Trophoblast cell (in vitro differentiated cells and primary cell): ENCODE measurements around the gene HLTF.

Source experiments
- DNase-seq, 2 donors: peaks; one replicate each; pipeline ENCODE4 v3.0.0-alpha.2; 2016
- H2AFZ ChIP-seq: 2 replicates; pipeline ENCODE4 v1.6.1; 2013; ENCODE audit warnings: low read length, moderate library complexity, mild to moderate bottlenecking; ENCODE audit not compliant: insufficient read depth, poor library complexity
- H2AK5ac ChIP-seq: 2 replicates; pipeline ENCODE4 v1.6.1; 2013; ENCODE audit warnings: mild to moderate bottlenecking, low read length
- H2BK120ac ChIP-seq: 2 replicates; pipeline ENCODE4 v1.6.1; 2013; ENCODE audit warnings: low read length, mild to moderate bottlenecking, moderate library complexity; ENCODE audit not compliant: insufficient read depth, poor library complexity
- H2BK12ac ChIP-seq: 2 replicates; pipeline ENCODE4 v1.6.1; 2013; ENCODE audit warnings: mild to moderate bottlenecking, low read length, moderate library complexity
- H2BK5ac ChIP-seq: 2 replicates; pipeline ENCODE4 v1.6.1; 2013; ENCODE audit warnings: low read length, low read depth, moderate library complexity, mild to moderate bottlenecking; ENCODE audit not compliant: poor library complexity
- H3K14ac ChIP-seq: 2 replicates; pipeline ENCODE4 v1.6.1; 2013; ENCODE audit warnings: mild to moderate bottlenecking, low read length
- H3K18ac ChIP-seq: 2 replicates; pipeline ENCODE4 v1.6.1; 2013; ENCODE audit warnings: mild to moderate bottlenecking, low read length
- H3K23ac ChIP-seq: 2 replicates; pipeline ENCODE4 v1.6.1; 2013; ENCODE audit warnings: low read length
- H3K27ac ChIP-seq: 2 replicates; pipeline ENCODE4 v1.5.1; 2013; ENCODE audit warnings: low read depth, mild to moderate bottlenecking, inconsistent platforms, low read length, moderate library complexity
- H3K27me3 ChIP-seq: 2 replicates; pipeline ENCODE4 v1.6.1; 2013; ENCODE audit warnings: inconsistent platforms, mild to moderate bottlenecking, low read length, moderate library complexity; ENCODE audit not compliant: insufficient read depth
- H3K36me3 ChIP-seq, 2 experiments: 1 replicate in 1 of 2; 2 replicates in 1 of 2; pipeline ENCODE4 v1.6.1; 2013; ENCODE audit warnings: low read length in 2 of 2, mild to moderate bottlenecking in 2 of 2, moderate library complexity in 1 of 2; ENCODE audit not compliant: insufficient read depth in 2 of 2, control insufficient read depth in 1 of 2
- H3K4ac ChIP-seq: 2 replicates; pipeline ENCODE4 v1.6.1; 2013; ENCODE audit warnings: low read depth, mild to moderate bottlenecking, low read length, moderate library complexity
- H3K4me1 ChIP-seq, 2 experiments: 1 replicate in 1 of 2; 2 replicates in 1 of 2; pipeline ENCODE4 v1.6.1; 2013; ENCODE audit warnings: low read length in 2 of 2, mild to moderate bottlenecking in 2 of 2, moderate library complexity in 1 of 2; ENCODE audit not compliant: insufficient read depth in 2 of 2, control insufficient read depth in 1 of 2
- H3K4me2 ChIP-seq: 2 replicates; pipeline ENCODE4 v1.6.1; 2013; ENCODE audit warnings: inconsistent platforms, mild to moderate bottlenecking, low read length, moderate library complexity
- H3K4me3 ChIP-seq: 2 replicates; pipeline ENCODE4 v1.5.1; 2013; ENCODE audit warnings: mild to moderate bottlenecking, low read depth, low read length, inconsistent platforms
- H3K79me1 ChIP-seq: one replicate; pipeline ENCODE4 v1.6.1; 2013; ENCODE audit warnings: low read length
- H3K79me2 ChIP-seq: 2 replicates; pipeline ENCODE4 v1.6.1; 2013; ENCODE audit warnings: low read length, mild to moderate bottlenecking; ENCODE audit not compliant: control insufficient read depth, insufficient read depth, poor library complexity
- H3K9ac ChIP-seq: 2 replicates; pipeline ENCODE4 v1.6.1; 2013; ENCODE audit warnings: mild to moderate bottlenecking, low read length
- H3K9me3 ChIP-seq: 2 replicates; pipeline ENCODE4 v1.6.1; 2013; ENCODE audit warnings: low read depth, mild to moderate bottlenecking, control low read depth, inconsistent platforms, low read length; ENCODE audit not compliant: insufficient read depth
- H4K12ac ChIP-seq: 2 replicates; pipeline ENCODE4 v1.6.1; 2013; ENCODE audit warnings: low read depth, mild to moderate bottlenecking, low read length, moderate library complexity
- H4K8ac ChIP-seq: 2 replicates; pipeline ENCODE4 v1.6.1; 2013; ENCODE audit warnings: low read depth, mild to moderate bottlenecking, low read length, moderate library complexity
- H4K91ac ChIP-seq: one replicate; pipeline ENCODE4 v1.6.1; 2013; ENCODE audit warnings: low read depth, mild to moderate bottlenecking, low read length, moderate library complexity
- WGBS: extraction: QIAGEN DNeasy Blood & Tissue Kit; methylation state at CpG from one replicate; pipeline ENCODE4 v1.1.7; 2013; ENCODE audit warnings: missing lambda C conversion rate; ENCODE audit not compliant: insufficient read length, insufficient coverage; ENCODE audit errors: extremely low coverage; 5-methylcytosine and 5-hydroxymethylcytosine counted together

HLTF gene

DNA sequence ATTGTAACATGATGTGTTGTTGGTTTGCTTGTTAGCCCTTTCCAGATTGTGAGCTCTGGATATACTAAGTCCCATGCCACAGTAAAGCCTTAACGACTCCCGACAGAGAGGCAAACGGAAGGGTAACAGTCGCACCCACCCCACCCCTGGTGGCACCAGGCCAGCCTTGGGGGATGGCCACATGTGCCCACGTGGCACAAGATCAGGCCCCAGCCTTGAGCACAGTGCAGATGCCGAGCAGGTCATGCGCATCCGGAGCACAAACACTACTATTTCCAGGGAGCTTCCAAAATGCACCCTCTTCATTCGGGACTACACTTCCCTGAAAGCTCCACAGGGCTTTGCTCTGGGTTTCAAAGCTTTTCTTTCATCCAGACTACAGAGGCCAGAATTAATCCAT, 32.4 kb upstream of the HLTF start:
- Histone ChIP-seq H2BK5ac (no peak overlapping the region), H3K27me3 (no peaks in the 10 kb centered on the region), H3K27ac (no peak overlapping the region), H3K9me3 (no peaks in the 10 kb centered on the region), H3K4me3 (no peak overlapping the region), H3K4ac (no peak overlapping the region), H3K14ac (no peak overlapping the region), H4K12ac (no peak overlapping the region), H4K91ac (no peak overlapping the region), H3K23ac (no peak overlapping the region), H2BK120ac (no peak overlapping the region), H3K18ac (no peak overlapping the region), H3K36me3 (no peaks in the 10 kb centered on the region), H3K4me2 (no peak overlapping the region), H3K4me1 (peaks cover 0 to 3% of the 10 kb centered on the region in 2 experiments), H2AFZ (no peak overlapping the region), H3K79me2 (no peaks in the 10 kb centered on the region), H2AK5ac (no peak overlapping the region), H3K9ac (peak overlapping the region; percentile 34), H3K79me1 (no peaks in the 10 kb centered on the region), H4K8ac (no peak overlapping the region), H2BK12ac (no peak overlapping the region)
- no peak for DNase-seq
- WGBS, result no CpG with 5 or more reads among the region's 9 CpGs

DNA sequence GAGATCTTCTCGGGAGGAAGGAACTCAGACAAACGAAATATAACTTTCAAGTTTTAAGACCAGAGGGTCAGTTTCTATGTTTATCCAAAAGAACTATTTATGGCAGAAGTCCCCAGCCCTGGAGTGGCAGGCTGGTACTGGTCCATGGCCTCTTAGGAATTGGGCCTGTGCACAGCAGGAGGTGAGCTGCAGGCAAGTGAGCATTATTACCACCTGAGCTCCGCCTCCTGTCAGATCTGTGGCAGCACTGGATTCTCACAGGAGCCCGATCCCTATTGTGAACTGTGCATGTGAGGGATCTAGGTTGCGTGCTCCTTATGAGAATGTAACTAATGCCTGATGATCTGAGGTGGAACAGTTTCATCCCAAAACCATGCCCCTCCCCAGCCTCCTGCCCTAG, 28.8 kb upstream of the HLTF start:
- Histone ChIP-seq H3K9ac (no peak overlapping the region), H3K27me3 (no peaks in the 10 kb centered on the region), H2AFZ (no peak overlapping the region), H3K36me3 (no peaks in the 10 kb centered on the region), H3K4me1 (peaks cover 0 to 3% of the 10 kb centered on the region in 2 experiments), H3K4me3 (no peak overlapping the region), H2AK5ac (no peak overlapping the region), H3K27ac (no peak overlapping the region), H4K8ac (no peak overlapping the region), H3K79me2 (no peaks in the 10 kb centered on the region), H4K12ac (no peak overlapping the region), H2BK5ac (no peak overlapping the region), H3K18ac (no peak overlapping the region), H3K4me2 (no peak overlapping the region), H4K91ac (no peak overlapping the region), H3K14ac (no peak overlapping the region), H3K4ac (no peak overlapping the region), H3K23ac (no peak overlapping the region), H3K79me1 (no peaks in the 10 kb centered on the region), H2BK12ac (no peak overlapping the region), H3K9me3 (no peaks in the 10 kb centered on the region), H2BK120ac (no peak overlapping the region)
- DNase-seq, result no peak
- no CpG with 5 or more reads among the region's 5 CpGs for WGBS

GRCh38 chr3:149114458-149114857, 28.1 kb upstream of the HLTF start:
- Histone ChIP-seq H3K9me3 (no peaks in the 10 kb centered on the region), H4K12ac (no peak overlapping the region), H3K36me3 (no peaks in the 10 kb centered on the region), H3K23ac (no peak overlapping the region), H3K79me2 (no peaks in the 10 kb centered on the region), H3K4me2 (no peak overlapping the region), H3K9ac (no peak overlapping the region), H3K14ac (no peak overlapping the region), H3K4me1 (peaks cover 0 to 3% of the 10 kb centered on the region in 2 experiments), H3K27ac (no peak overlapping the region), H3K4ac (no peak overlapping the region), H2BK12ac (no peak overlapping the region), H2AFZ (no peak overlapping the region), H3K4me3 (no peak overlapping the region), H3K79me1 (no peaks in the 10 kb centered on the region), H2BK120ac (no peak overlapping the region), H3K18ac (no peak overlapping the region), H3K27me3 (no peaks in the 10 kb centered on the region), H2AK5ac (no peak overlapping the region), H4K91ac (no peak overlapping the region), H2BK5ac (no peak overlapping the region), H4K8ac (no peak overlapping the region)
- no peak for DNase-seq
- no CpG with 5 or more reads among the region's 1 CpG for WGBS

DNA sequence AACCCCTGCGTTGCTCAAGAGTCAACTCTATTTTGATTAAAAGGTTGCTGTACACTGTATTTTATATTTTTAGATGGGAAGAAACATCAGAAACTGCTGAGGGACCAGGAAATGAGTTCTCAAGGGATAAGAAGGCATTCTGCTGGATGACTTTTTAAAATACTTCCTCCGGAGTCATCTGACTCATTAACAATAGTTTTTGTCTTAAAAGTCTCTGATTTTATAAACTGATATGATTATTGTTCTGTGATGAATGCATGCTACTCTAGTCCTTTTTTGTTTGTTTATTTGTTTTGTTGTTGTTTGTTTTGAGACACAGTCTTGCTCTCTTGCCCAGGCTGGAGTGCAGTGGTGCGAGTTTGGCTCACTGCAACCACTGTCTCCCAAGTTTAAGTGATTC, 18.2 kb upstream of the HLTF start:
- no peak overlapping the region for H2AK5ac ChIP-seq
- H3K14ac ChIP-seq, result no peak overlapping the region
- no peak overlapping the region for H3K4me2 ChIP-seq
- no peak overlapping the region for H3K4ac ChIP-seq
- no peaks in the 10 kb centered on the region for H3K27me3 ChIP-seq
- no peak overlapping the region for H3K4me3 ChIP-seq
- H3K79me1 ChIP-seq, result no peaks in the 10 kb centered on the region
- DNase-seq, result no peak
- no peak overlapping the region for H3K9ac ChIP-seq
- no peaks in the 10 kb centered on the region for H3K4me1 ChIP-seq
- no peak overlapping the region for H3K18ac ChIP-seq
- H3K27ac ChIP-seq, result no peak overlapping the region
- H3K23ac ChIP-seq, result no peak overlapping the region
- no peak overlapping the region for H2BK12ac ChIP-seq
- H4K91ac ChIP-seq, result no peak overlapping the region
- H3K36me3 ChIP-seq, result no peaks in the 10 kb centered on the region
- no peak overlapping the region for H4K8ac ChIP-seq
- no peak overlapping the region for H4K12ac ChIP-seq
- no peak overlapping the region for H2BK120ac ChIP-seq
- no peak overlapping the region for H2AFZ ChIP-seq
- H2BK5ac ChIP-seq, result no peak overlapping the region
- H3K79me2 ChIP-seq, result no peaks in the 10 kb centered on the region
- no CpG with 5 or more reads among the region's 3 CpGs for WGBS
- H3K9me3 ChIP-seq, result peaks cover 3% of the 10 kb centered on the region
